ENCODE results near the gene NRG3. TPM values are rescaled to one million over a fixed set of nuclear protein-coding genes. Genes with fewer than 3 reads are reported as not detected.

NRG3 gene
- total RNA-seq, 1 experiment from 2014 or later = not detected

DNA sequence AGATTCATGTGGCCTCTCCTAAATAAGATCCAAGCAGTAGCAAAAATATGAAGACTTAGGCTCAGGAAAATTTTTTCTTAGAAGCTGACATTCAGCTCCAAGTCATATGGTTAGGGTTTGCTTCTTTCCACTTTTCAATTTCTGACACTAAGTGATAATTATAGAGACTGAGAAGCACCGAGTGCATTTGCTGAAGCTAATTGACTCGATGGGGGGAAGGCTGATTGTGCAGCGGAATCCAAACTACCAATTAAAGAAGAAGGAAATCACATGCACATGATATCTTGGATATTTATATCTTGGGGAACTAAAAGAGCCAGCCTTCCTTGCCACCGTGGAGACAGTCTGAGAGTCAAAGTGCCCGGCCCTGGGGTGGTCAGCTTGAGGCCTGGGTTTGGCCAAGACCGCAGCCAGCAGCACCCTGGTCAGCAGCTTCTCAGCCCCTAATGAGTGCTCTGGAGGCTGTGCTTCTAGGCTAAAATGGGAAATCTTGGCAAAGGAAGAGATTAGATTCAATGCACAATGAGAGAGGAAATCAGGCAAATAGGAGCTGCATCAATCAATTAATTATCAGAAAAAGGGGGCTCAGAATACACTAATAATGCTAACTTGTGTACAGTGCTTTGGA is 589.3 kb downstream of the NRG3 start:
- CTCF ChIA-PET = no interaction called here
- BruUV-seq (replicated peaks) = no TSS peak
- H3K9ac ChIP-seq (ENCODE audit: low read length) = no peak overlapping the region
- no peak overlapping the region for H3K4me3 ChIP-seq (replicated peaks in 1 of 2; ENCODE audit: low read depth in 1 of 2, low read length in 2 of 2)
- H3K4me2 ChIP-seq (ENCODE audit: low read length) = no peak overlapping the region
- no peaks in the 10 kb centered on the region for H3K9me2 ChIP-seq (ENCODE audit: insufficient read depth)
- ATAC-seq (no peak), DNase-seq (ENCODE audit: low read depth, low spot score) (no peak)
- H2AFZ ChIP-seq (ENCODE audit: low read depth, low read length, poor library complexity, severe bottlenecking) = no peak overlapping the region
- no peaks in the 10 kb centered on the region for H4K20me1 ChIP-seq (ENCODE audit: insufficient read depth)
- H3K27me3 ChIP-seq (ENCODE audit: insufficient read depth, low read length) = no peaks in the 10 kb centered on the region
- no peaks in the 10 kb centered on the region for H3K36me3 ChIP-seq (ENCODE audit: control insufficient read depth in 1 of 2, insufficient read depth in 2 of 2, low read length in 2 of 2)
- intact Hi-C loops (cut with micrococcal nuclease) = no loop called here
- H3K4me1 ChIP-seq (ENCODE audit: control insufficient read depth in 1 of 2, insufficient read depth in 2 of 2, low read length in 2 of 2) = no peaks in the 10 kb centered on the region
- H3K9me3 ChIP-seq (ENCODE audit: control insufficient read depth in 1 of 2, insufficient read depth in 1 of 2, low read depth in 1 of 2, low read length in 2 of 2) = peaks cover 14 to 17% of the 10 kb centered on the region in 2 experiments; a peak in 2 of 4 replicates
- RAD21 ChIA-PET (ENCODE audit: low non-redundant PET in 1 of 2, low total read pairs in 2 of 2, uncharacterized antibody in 2 of 2, unreplicated experiment in 2 of 2) = no interaction called here
- no peak overlapping the region for H3K27ac ChIP-seq (ENCODE audit: low read depth, low read length)
- TF ChIP-seq JUND (IDR thresholded peaks at IDR 0.05) (no peak), CBX3 (IDR thresholded peaks at IDR 0.05; ENCODE audit: low read depth) (no peak), TCF7L2 (IDR thresholded peaks at IDR 0.05; ENCODE audit: borderline replicate concordance, extremely low read depth, insufficient read depth, insufficient read length) (no peak), CEBPB (IDR thresholded peaks at IDR 0.05; ENCODE audit: low read depth) (no peak)
- TF ChIP-seq, protein P1, sequence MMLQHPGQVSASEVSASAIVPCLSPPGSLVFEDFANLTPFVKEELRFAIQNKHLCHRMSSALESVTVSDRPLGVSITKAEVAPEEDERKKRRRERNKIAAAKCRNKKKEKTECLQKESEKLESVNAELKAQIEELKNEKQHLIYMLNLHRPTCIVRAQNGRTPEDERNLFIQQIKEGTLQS (IDR thresholded peaks at IDR 0.05) = no peak
- POLR2A ChIA-PET = no interaction called here
- H3K79me2 ChIP-seq (ENCODE audit: insufficient read depth, low read length) = no peaks in the 10 kb centered on the region

GRCh38 chr10:82464966-82465365 is 590.0 kb downstream of the NRG3 start:
- no peaks in the 10 kb centered on the region for H3K27me3 ChIP-seq (ENCODE audit: insufficient read depth, low read length)
- H3K4me2 ChIP-seq (ENCODE audit: low read length) = no peak overlapping the region
- CTCF ChIA-PET = no interaction called here
- H3K36me3 ChIP-seq (ENCODE audit: control insufficient read depth in 1 of 2, insufficient read depth in 2 of 2, low read length in 2 of 2) = no peaks in the 10 kb centered on the region
- RAD21 ChIA-PET (ENCODE audit: low non-redundant PET in 1 of 2, low total read pairs in 2 of 2, uncharacterized antibody in 2 of 2, unreplicated experiment in 2 of 2) = no interaction called here
- H2AFZ ChIP-seq (ENCODE audit: low read depth, low read length, poor library complexity, severe bottlenecking) = no peak overlapping the region
- H4K20me1 ChIP-seq (ENCODE audit: insufficient read depth) = no peaks in the 10 kb centered on the region
- no TSS peak for BruUV-seq (replicated peaks)
- no peaks in the 10 kb centered on the region for H3K9me2 ChIP-seq (ENCODE audit: insufficient read depth)
- H3K4me1 ChIP-seq (ENCODE audit: control insufficient read depth in 1 of 2, insufficient read depth in 2 of 2, low read length in 2 of 2) = no peaks in the 10 kb centered on the region
- no peak overlapping the region for H3K9ac ChIP-seq (ENCODE audit: low read length)
- DNase-seq (ENCODE audit: low read depth, low spot score) (no peak), ATAC-seq (no peak)
- no peak overlapping the region for H3K4me3 ChIP-seq (replicated peaks in 1 of 2; ENCODE audit: low read depth in 1 of 2, low read length in 2 of 2)
- no peaks in the 10 kb centered on the region for H3K79me2 ChIP-seq (ENCODE audit: insufficient read depth, low read length)
- peaks cover 14 to 17% of the 10 kb centered on the region in 2 experiments; a peak in 2 of 4 replicates for H3K9me3 ChIP-seq (ENCODE audit: control insufficient read depth in 1 of 2, insufficient read depth in 1 of 2, low read depth in 1 of 2, low read length in 2 of 2)
- H3K27ac ChIP-seq (ENCODE audit: low read depth, low read length) = no peak overlapping the region
- POLR2A ChIA-PET = no interaction called here
- intact Hi-C loops (cut with micrococcal nuclease) = no loop called here
- TF ChIP-seq, protein P2, sequence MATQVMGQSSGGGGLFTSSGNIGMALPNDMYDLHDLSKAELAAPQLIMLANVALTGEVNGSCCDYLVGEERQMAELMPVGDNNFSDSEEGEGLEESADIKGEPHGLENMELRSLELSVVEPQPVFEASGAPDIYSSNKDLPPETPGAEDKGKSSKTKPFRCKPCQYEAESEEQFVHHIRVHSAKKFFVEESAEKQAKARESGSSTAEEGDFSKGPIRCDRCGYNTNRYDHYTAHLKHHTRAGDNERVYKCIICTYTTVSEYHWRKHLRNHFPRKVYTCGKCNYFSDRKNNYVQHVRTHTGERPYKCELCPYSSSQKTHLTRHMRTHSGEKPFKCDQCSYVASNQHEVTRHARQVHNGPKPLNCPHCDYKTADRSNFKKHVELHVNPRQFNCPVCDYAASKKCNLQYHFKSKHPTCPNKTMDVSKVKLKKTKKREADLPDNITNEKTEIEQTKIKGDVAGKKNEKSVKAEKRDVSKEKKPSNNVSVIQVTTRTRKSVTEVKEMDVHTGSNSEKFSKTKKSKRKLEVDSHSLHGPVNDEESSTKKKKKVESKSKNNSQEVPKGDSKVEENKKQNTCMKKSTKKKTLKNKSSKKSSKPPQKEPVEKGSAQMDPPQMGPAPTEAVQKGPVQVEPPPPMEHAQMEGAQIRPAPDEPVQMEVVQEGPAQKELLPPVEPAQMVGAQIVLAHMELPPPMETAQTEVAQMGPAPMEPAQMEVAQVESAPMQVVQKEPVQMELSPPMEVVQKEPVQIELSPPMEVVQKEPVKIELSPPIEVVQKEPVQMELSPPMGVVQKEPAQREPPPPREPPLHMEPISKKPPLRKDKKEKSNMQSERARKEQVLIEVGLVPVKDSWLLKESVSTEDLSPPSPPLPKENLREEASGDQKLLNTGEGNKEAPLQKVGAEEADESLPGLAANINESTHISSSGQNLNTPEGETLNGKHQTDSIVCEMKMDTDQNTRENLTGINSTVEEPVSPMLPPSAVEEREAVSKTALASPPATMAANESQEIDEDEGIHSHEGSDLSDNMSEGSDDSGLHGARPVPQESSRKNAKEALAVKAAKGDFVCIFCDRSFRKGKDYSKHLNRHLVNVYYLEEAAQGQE (IDR thresholded peaks at IDR 0.05; ENCODE audit: low read depth) = no peak
- TF ChIP-seq YY1 (IDR thresholded peaks at IDR 0.05; ENCODE audit: extremely low read depth, insufficient replicate concordance, low read depth, low read length) (no peak), ZNF274 (IDR thresholded peaks at IDR 0.05; ENCODE audit: low read depth, low read length) (no peak), ELF1 (IDR thresholded peaks at IDR 0.05; ENCODE audit: borderline replicate concordance, low read depth) (no peak), MAX (IDR thresholded peaks at IDR 0.05) (no peak), SRF (IDR thresholded peaks at IDR 0.05; ENCODE audit: low read depth) (no peak), RAD21 (IDR thresholded peaks at IDR 0.05; ENCODE audit: low read depth) (no peak), EGR1 (IDR thresholded peaks at IDR 0.05; ENCODE audit: low read depth) (no peak), JUND (IDR thresholded peaks at IDR 0.05) (no peak), CEBPB (IDR thresholded peaks at IDR 0.05; ENCODE audit: low read depth) (no peak), SP1 (IDR thresholded peaks at IDR 0.05; ENCODE audit: low read depth) (no peak), EZH2phosphoT487 (IDR thresholded peaks at IDR 0.05; ENCODE audit: borderline replicate concordance) (no peak)
